Hepatocyte (in vitro differentiated cells): ENCODE results near the gene SIRPG. TPM values are rescaled to one million over a fixed set of nuclear protein-coding genes. Genes with fewer than 3 reads are reported as not detected.

Source experiments
- DNase-seq: peaks from one replicate; pipeline ENCODE4 v3.0.0-alpha.2; 2016; ENCODE audit warnings: low spot score
- H2AFZ ChIP-seq: fragments of 200-600 bp; sonication (generic); 2 replicates; pipeline ENCODE4 v1.6.0; 2016; ENCODE audit warnings: antibody characterized with exemption, mild to moderate bottlenecking
- H3K27ac ChIP-seq: fragments of 200-600 bp; sonication (generic); 2 replicates; pipeline ENCODE4 v1.5.1; 2016; ENCODE audit warnings: mild to moderate bottlenecking
- H3K27me3 ChIP-seq: fragments of 200-600 bp; sonication (generic); 2 replicates; pipeline ENCODE4 v1.6.1; 2016
- H3K36me3 ChIP-seq: fragments of 200-600 bp; sonication (generic); replicated peaks from 2 replicates; pipeline ENCODE4 v1.5.1; 2016; ENCODE audit warnings: low read depth; ENCODE audit not compliant: insufficient read depth
- H3K4me1 ChIP-seq: fragments of 200-600 bp; sonication (generic); 2 replicates; pipeline ENCODE4 v1.5.1; 2016; ENCODE audit warnings: mild to moderate bottlenecking, moderate library complexity; ENCODE audit not compliant: insufficient read depth
- H3K4me2 ChIP-seq: fragments of 200-600 bp; sonication (generic); 2 replicates; pipeline ENCODE4 v1.6.0; 2016
- H3K4me3 ChIP-seq: fragments of 200-600 bp; sonication (generic); 2 replicates; pipeline ENCODE4 v1.5.1; 2016; ENCODE audit warnings: mild to moderate bottlenecking
- H3K79me2 ChIP-seq: fragments of 200-600 bp; sonication (generic); 2 replicates; pipeline ENCODE4 v1.6.0; 2017; ENCODE audit warnings: mild to moderate bottlenecking
- H3K9me2 ChIP-seq: fragments of 200-600 bp; sonication (generic); replicated peaks from 2 replicates; pipeline ENCODE4 v1.6.0; 2017; ENCODE audit warnings: mild to moderate bottlenecking; ENCODE audit not compliant: insufficient read depth
- H3K9me3 ChIP-seq: fragments of 200-600 bp; sonication (generic); 2 replicates; pipeline ENCODE4 v1.5.1; 2016; ENCODE audit warnings: low read depth, mild to moderate bottlenecking
- H4K20me1 ChIP-seq: fragments of 200-600 bp; sonication (generic); 2 replicates; pipeline ENCODE4 v1.6.0; 2016; ENCODE audit warnings: mild to moderate bottlenecking; ENCODE audit not compliant: insufficient read depth, poor library complexity, severe bottlenecking
- EZH2 ChIP-seq: fragments of 200-600 bp; sonication (generic); IDR thresholded peaks from 2 replicates; pipeline ENCODE4 v1.6.1; 2016; ENCODE audit warnings: antibody characterized with exemption, mild to moderate bottlenecking, borderline replicate concordance
- EZH2phosphoT487 ChIP-seq: fragments of 200-600 bp; sonication (generic); IDR thresholded peaks from one replicate; pipeline ENCODE4 v1.6.1; 2018; ENCODE audit warnings: antibody characterized with exemption, mild to moderate bottlenecking, low read depth, moderate library complexity; ENCODE audit not compliant: unreplicated experiment, severe bottlenecking
- WGBS: methylation state at CpG from one replicate; pipeline ENCODE4 v1.1.6; 2016; ENCODE audit warnings: low lambda C conversion rate; ENCODE audit errors: missing lambda C conversion rate; 5-methylcytosine and 5-hydroxymethylcytosine counted together
- polyA plus RNA-seq: library from polyadenylated mRNA; unstranded; fragments of >200 nt; fragmentation: Nextera tagmentation; extraction: Ambion mirVana; gene quantifications from 2 replicates; pipeline ENCODE4 v1.2.1, GENCODE V29; 2016
- total RNA-seq: library from RNA; depleted of rRNA; stranded (reverse); fragments of >200 nt; gene quantifications from 2 replicates; pipeline ENCODE4 v1.2.3, GENCODE V29; 2014
- TF ChIP-seq, protein P1 (sequence below): fragments of 200-600 bp; sonication (generic); IDR thresholded peaks from 2 replicates; pipeline ENCODE4 v1.5.1; 2016; ENCODE audit warnings: antibody characterized with exemption, mild to moderate bottlenecking; ENCODE audit not compliant: poor library complexity

The SIRPG gene
- total and polyA plus RNA-seq, 2 experiments from 2014 or later, result not detected

DNA sequence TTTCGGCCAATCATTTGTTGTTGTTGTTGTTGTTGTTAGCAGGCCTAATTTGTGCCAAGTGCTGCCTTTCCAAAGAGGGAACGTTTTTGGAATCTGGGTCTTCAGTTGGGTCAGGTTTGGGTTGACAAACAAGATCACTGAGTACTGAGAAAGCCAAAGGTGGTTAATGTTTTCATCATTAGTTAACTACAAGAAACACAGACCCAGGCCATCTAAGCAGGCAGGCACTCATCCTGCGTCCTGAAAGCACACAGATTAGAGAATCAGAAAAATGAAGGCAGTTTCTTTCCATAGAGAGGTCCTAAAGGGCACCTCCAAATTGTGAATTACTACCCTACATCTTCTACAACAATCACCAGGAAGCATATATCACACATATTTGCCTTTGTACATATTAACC is 15.1 kb upstream of the SIRPG start:
- Histone ChIP-seq H3K27ac (no peak overlapping the region), H3K4me2 (no peak overlapping the region), H4K20me1 (no peaks in the 10 kb centered on the region), H3K4me1 (no peaks in the 10 kb centered on the region), H3K79me2 (no peaks in the 10 kb centered on the region), H3K27me3 (peaks cover 13% of the 10 kb centered on the region), H3K9me2 (no peaks in the 10 kb centered on the region), H2AFZ (no peak overlapping the region), H3K4me3 (no peak overlapping the region), H3K9me3 (no peaks in the 10 kb centered on the region), H3K36me3 (no peaks in the 10 kb centered on the region)
- no peak for DNase-seq
- 77% methylated on average over 3 of the region's 3 CpGs for WGBS
- TF ChIP-seq, protein P1, sequence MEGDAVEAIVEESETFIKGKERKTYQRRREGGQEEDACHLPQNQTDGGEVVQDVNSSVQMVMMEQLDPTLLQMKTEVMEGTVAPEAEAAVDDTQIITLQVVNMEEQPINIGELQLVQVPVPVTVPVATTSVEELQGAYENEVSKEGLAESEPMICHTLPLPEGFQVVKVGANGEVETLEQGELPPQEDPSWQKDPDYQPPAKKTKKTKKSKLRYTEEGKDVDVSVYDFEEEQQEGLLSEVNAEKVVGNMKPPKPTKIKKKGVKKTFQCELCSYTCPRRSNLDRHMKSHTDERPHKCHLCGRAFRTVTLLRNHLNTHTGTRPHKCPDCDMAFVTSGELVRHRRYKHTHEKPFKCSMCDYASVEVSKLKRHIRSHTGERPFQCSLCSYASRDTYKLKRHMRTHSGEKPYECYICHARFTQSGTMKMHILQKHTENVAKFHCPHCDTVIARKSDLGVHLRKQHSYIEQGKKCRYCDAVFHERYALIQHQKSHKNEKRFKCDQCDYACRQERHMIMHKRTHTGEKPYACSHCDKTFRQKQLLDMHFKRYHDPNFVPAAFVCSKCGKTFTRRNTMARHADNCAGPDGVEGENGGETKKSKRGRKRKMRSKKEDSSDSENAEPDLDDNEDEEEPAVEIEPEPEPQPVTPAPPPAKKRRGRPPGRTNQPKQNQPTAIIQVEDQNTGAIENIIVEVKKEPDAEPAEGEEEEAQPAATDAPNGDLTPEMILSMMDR, result no peak
- no peak for TF ChIP-seq EZH2phosphoT487
- no peak for TF ChIP-seq EZH2

GRCh38 chr20:1671891-1672669 is 14.5 kb upstream of the SIRPG start:
- peaks cover 13% of the 10 kb centered on the region for H3K27me3 ChIP-seq
- DNase-seq, result no peak
- TF ChIP-seq EZH2, result no peak
- TF ChIP-seq, protein P1, result no peak
- no peak for TF ChIP-seq EZH2phosphoT487
- no peaks in the 10 kb centered on the region for H3K9me3 ChIP-seq
- no peaks in the 10 kb centered on the region for H3K9me2 ChIP-seq
- H3K4me1 ChIP-seq, result no peaks in the 10 kb centered on the region
- H3K27ac ChIP-seq, result no peak overlapping the region
- H3K79me2 ChIP-seq, result no peaks in the 10 kb centered on the region
- H3K4me3 ChIP-seq, result no peak overlapping the region
- no peaks in the 10 kb centered on the region for H4K20me1 ChIP-seq
- no peaks in the 10 kb centered on the region for H3K36me3 ChIP-seq
- 86% methylated on average over 11 of the region's 11 CpGs for WGBS
- no peak overlapping the region for H2AFZ ChIP-seq
- H3K4me2 ChIP-seq, result no peak overlapping the region

DNA sequence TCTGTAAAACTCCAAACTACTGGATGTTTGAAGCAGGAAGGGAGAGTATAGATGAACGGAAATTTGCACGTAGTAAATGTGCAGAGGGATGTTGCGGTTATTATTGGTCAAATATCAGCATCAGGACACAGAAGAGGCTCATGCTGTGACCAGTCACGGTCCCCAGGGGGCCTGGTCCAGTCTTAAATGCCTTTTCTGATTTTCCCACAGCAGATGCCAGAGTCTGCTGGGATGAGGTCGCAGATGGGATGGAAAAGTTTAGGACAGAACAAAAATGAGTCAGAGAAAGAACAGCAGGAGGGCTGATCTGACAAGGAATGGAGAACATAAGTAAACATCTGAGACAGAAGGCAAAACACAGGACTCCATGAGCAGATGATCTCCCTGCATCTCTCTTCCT is 11.7 kb upstream of the SIRPG start:
- Histone ChIP-seq H3K9me3 (no peaks in the 10 kb centered on the region), H4K20me1 (no peaks in the 10 kb centered on the region), H3K4me2 (no peak overlapping the region), H3K4me1 (no peaks in the 10 kb centered on the region), H3K4me3 (no peak overlapping the region), H3K27me3 (peaks cover 7% of the 10 kb centered on the region), H3K9me2 (no peaks in the 10 kb centered on the region), H3K79me2 (no peaks in the 10 kb centered on the region), H3K27ac (no peak overlapping the region), H2AFZ (no peak overlapping the region), H3K36me3 (no peaks in the 10 kb centered on the region)
- TF ChIP-seq, protein P1, result no peak
- no peak for TF ChIP-seq EZH2phosphoT487
- TF ChIP-seq EZH2, result no peak
- DNase-seq, result no peak
- 84% methylated on average over 5 of the region's 5 CpGs for WGBS
